GM19468 (cell line): ENCODE results near the gene TEKT2.

Experiments
- ATAC-seq: cut with Tn5 transposase; IDR thresholded peaks from one replicate; pipeline ENCODE4 v1.9.1; 2021; ENCODE audit warnings: mild to moderate bottlenecking, moderate library complexity, moderate number of reproducible peaks; ENCODE audit not compliant: unreplicated experiment; ENCODE audit errors: extremely low read depth

The TEKT2 gene, protein sequence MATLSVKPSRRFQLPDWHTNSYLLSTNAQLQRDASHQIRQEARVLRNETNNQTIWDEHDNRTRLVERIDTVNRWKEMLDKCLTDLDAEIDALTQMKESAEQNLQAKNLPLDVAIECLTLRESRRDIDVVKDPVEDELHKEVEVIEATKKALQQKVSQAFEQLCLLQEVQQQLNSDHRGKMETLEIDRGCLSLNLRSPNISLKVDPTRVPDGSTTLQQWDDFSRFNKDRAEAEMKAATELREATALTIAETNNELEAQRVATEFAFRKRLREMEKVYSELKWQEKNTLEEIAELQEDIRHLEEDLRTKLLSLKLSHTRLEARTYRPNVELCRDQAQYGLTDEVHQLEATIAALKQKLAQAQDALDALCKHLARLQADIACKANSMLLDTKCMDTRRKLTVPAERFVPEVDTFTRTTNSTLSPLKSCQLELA

DNA sequence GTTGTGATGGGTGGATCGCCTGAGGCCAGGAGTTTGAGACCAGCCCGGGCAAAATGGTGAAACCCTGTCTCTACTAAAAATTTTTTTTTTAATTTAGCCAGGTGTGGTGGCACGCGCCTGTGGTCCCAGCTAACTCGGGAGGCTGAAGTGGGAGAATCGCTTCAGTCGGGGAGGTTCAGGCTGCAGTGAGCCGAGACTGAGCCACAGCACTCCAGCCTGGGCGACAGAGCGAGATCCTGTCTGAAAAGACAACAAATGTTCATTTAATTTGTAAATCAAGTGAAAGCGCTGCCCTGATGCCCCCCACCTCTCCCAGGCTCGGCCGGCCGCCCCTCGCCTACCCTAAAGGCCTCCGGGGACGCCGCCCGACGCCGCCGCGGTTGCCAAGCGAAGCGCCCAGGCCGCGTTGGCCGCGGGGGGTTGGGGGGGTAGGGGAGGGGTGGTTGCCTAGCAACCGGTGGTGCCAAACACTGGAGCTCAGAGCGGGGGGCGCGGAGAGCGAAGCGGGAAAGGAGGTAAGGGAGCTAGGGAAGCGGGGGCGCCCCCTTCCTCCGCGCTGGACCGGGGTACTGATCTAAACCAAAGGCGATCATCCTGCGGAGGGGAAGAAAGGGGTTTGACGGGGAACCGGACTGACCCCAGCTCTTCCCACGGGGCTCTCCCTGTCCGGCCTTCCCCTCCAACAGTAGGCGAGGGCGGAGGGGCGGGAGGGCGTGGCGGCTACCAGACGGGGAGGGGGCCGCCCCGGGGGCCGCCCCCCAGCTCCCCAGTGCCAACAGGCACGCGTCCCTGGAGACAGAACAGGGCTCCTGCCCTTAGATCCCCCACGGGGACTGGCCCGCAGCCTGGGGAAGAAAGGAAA, at the start of gene TEKT2:
Gene TEKT2, plus strand, starts transcription at position 460 of the 862 bp plus-strand sequence. CDS start 828 bp downstream, outside the sequence.
- ATAC-seq: no peak

DNA sequence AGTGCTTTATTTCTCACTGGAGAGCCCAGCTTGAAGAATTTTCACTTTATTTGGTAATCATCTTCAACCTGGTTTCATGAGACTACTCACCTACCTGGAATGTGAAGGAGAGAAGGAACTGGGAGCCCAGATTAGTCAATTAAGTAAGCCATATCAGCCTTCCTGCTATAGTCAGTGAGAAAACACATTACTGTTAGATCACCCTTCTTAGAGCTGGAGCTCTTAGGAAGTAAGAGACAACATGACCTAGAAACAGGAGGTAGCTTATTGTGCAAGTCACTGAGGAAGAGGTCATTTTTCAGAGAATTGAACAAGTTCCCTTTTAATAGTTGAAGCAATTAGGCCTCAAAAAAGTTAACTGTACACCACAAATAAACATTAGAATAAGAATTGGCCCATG, 49.2 kb upstream of the TEKT2 start:
- ATAC-seq: no peak

DNA sequence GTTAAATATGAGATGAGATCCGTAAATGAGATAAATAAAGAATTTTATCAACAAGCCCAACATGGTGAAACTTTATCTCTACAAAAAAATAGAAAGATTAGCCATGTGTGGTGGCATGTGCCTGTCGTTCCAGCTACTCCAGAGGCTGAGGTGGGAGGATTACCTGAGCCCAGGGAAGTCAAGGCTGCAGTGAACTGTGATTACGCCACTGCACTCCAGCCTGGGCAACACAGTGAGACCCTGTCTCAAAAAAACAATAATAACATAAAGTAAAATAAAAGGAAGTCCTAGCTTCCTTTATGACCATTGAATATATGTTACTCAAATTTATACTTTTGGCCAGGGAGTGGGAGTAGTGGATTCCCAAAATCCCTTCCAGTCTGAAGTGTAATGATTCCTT, 48.7 kb upstream of the TEKT2 start:
- ATAC-seq: no peak

DNA sequence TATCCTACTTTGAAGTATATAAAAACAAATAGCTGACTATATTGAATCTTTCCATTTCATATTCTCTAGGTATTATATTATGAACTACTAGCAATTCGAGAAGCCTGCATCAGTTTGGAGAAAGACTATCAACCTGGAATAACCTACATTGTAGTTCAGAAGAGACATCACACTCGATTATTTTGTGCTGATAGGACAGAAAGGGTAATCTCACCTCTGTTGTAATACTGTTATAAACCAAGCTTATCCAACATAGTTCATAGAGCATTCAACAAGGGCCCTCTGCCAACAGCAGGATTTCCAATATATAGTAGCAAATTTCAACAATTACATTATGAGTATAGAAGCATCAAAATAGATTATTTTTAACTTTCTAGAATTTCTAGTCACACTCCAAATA, 43.7 kb upstream of the TEKT2 start:
- ATAC-seq: no peak

DNA sequence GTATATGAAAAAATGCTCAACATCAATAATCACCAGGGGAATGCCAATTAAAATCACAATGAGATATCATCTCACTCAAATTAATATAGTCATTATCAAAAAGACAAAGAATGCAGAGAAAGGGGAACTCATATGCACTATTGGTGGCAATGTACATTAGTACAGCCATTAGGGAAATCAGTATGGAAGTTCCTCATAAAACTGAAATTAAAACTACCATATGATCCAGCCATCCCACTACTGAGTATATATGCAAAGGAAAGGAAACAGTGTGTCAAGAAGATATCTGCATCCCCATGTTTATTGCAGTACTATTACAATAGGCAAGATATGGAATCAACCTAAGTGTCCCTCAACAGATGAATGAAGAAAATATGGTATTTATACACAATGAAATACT, 32.1 kb upstream of the TEKT2 start:
- ATAC-seq: no peak

DNA sequence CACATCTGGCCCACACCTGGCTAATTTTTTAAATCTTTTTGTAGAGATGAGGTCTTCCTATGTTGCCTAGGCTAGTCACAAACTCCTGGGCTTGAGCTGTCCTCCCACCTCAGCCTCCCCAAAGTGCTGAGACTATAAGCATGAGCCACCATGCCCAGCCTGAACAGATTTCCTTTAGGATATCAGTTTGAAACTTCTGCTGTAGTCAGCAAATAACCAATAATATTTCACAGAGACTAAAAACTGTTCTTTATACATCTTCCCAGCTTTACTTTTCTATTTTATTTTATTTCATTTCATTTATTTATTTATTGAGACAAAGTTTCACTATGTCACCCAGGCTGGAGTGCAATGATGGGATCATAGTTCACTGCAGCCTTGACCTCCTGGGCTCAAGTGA, 29.9 kb upstream of the TEKT2 start:
- no peak for ATAC-seq

DNA sequence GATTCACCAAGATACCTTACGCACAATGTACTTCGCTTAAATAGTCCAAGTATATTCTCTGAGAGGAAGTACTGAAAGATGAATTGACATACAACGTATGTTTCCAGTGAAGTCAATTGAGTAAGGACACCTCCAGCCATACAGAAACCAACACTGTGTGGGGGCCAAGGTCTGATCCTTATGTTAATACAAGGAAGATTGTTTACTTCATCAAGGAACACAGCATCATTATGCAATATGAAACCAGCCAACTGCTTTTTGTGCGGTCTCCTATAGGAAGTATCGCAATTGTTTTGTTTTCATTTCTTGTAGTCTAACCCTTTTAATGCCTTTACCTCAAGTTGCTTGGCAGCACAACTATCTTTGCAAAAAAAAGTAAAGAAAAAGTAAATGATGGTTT, 28.2 kb upstream of the TEKT2 start:
- no peak for ATAC-seq

DNA sequence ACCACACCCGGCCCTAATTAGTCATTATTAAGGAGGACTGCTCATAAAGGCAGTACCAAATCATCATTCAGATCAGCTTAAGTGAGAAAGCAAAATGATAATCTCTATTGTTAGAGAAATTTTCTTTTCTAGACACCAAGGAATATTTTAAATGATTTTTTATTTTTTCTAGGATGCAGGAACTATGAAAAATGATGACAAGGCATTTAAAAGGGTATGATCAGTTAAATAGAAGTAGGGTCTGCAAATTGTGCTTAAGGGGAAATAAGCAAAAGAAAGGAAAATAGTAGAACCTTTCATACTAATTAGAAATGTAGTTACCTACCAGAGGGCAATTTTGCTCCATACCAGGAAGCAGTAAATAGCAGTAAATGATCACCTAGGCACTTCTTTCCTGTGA, 21.6 kb upstream of the TEKT2 start:
- ATAC-seq: no peak

DNA sequence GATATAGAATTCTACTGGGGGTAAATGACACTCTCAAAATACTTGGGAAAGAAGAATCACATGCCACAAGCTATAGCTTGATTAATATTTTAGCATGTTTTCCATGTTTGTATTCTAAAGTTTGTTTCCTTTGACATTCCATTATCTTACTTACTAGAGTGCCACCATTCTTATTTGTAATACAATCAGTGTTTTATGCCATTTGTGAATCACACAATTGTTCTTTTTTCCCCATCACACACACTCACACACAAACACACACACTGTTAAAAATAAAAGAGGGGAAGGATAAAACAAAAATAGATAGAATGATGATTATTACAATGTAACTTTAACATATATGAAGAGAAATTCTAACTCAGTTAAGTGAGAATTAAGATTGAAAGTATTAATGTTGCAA, 16.0 kb upstream of the TEKT2 start:
- no peak for ATAC-seq

DNA sequence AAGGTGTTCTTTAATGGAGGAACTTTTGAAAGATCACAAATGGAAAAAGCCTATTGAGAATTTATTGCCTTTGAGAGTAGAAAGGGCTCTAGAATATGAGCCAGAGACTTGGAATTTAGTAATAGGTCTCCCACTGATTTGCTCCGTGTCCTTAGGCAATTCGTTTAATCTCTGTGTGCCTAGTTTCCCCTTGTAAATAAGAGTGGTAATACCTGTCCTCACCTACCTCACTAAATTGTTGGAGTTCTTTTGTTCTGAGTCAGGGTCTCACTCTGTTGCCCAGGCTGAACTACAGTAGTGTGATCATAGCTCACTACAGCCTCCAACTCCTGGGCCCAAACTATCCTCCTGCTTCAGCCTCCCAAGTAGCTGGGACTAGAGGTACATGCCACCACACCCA, 15.0 kb upstream of the TEKT2 start:
- ATAC-seq: no peak

DNA sequence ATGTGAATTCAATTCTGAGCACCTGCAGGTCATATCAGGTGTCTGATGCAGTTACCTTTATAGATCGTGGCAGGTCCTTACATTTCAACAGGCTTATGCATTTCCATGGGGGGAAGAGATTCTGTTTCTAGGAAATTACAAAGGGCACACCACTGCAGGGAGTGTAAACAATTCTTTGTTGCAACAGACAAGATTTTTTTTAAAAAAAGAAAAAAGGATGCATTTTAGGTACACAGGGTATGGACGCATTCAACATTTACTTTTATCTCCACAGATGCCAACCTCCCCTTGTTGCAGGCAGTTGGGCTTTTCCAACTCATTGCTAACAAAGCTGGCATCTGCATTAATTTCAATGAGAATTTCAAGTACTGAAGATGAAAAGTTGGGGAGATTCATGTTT, 13.5 kb upstream of the TEKT2 start:
- no peak for ATAC-seq

DNA sequence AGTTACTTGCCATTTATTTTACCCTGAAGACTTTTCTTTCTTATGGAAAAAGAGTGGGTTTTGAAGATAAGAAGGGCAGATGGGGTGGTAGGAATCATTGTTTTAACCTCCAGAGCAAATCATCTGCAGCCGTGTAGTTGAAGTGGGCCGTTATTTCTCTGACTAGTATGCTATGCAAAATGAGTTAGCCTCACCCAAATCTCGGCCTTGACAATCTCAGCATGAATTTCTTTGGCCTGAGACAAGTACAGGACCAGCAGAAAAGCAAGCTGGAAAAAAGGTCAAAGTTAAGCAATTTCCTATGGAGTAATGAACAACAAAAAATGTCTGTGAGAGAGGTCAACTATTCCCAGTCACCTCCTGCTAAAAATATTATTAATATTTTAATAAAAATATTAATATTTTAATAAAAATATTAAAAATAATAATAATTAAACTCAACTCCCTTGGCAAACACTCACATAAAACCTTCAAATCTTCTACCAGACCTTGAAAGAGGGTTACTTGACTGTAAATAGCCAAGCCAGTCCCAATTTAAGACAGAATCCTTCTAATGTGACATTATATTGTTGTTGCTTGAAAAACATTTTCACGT, 6.8 kb upstream of the TEKT2 start:
- no peak for ATAC-seq

DNA sequence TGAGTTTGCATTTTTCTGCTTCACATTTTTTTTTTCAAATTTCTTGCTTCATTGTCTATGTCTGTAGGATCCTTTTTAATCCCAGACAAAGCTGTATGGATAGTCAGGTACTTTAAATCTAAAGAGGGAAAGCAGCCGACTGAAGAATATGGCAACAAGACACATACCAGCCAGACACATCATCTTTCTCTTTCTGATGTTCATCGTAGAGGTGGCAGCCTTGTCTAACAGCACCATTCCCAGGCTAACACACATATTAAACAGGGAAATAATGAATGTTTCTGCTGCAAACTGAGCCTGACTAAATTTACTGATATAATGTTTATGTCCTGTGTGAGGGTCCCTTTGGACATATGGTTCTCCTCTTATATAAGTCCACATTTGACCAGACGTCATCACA, 3.7 kb upstream of the TEKT2 start:
- no peak for ATAC-seq

DNA sequence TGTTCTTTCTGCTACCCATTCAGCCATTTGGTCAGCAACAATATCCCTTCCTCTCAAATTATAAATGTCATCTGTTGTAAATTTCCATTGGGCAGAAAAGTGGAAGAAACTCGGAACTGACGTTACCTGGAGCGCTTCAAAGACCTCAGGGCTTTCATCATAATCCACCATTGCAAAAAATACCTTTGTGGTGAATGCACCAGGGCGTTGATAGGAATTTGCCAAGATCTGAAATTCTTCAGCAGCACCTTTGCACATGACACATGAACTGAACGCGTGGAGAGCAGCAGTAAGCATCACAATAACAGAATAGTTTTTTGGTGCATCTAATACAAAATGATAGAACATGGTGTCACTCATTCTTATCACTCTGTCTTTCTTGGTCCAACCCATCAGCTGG, 3.1 kb upstream of the TEKT2 start:
- no peak for ATAC-seq

DNA sequence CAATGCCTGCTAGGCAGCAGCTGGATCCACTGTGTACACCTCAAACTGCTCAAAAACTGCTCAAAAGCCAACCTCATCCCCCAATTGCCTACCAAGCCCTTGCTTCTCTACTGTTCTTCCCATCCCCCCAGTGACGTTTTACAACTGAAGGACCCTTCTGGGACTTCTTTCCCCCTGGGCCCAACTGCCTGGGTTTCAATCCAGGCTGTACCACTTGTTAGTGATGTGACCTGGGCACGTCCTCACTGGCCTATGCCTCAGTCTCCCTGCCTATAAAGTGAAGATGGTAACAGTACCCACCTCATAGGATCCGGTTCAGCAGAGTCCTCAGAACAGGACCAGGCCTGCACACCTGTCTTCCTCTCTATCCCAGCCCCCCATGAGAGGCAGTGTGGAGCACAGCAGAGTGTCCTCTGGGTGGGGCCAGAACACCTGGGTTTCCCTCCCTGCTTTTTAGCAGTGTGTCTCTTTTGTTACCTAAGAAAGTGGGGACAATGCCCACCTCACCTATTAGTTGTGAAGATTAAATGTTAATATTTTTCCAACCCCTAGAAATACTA, 1.9 kb upstream of the TEKT2 start:
- ATAC-seq: no peak

DNA sequence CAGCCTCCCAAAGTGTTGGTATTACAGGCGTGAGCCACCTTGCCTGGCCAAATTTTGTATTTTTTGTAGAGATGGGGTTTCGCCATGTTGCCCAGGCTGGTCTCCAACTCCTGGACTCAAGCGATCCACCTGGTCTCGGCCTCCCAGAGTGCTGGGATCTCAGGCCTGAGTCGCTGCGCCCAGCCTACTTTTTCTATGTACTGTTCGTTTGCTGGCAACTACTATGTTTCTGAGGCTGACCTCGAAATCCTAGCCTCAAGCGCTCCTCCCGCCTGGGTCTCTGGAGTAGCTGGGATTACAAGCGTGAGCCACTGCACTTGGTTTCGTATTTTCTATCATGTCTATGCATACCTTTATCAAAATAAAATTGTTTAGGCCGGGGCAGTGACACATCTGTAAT, 675 bp upstream of the TEKT2 start:
- ATAC-seq: no peak

DNA sequence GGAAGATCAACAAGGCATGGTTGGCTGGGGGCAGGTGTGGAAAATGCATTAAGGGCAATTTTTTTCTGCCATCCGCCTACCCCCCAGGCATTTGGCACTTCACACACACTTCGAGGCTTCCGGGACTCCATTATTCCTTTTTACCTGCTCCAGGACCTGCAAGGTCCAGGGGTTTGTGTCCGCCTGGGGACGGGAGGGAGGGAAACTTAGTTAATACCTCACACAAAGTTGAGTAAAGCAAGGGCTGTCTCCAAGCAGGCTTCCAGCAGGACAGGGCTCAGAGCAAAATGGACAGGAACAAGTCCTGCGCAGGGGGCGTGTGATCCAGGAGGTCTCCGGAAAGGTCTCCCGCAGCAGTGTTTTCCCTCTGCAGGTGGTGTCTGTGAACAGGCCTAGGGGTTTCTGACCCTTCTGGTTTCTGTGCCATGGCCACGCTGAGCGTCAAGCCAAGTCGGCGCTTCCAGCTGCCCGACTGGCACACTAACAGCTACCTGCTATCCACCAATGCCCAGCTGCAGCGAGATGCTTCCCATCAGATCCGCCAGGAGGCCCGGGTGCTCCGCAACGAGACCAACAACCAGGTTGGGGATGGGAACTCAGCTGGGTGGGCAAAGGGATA, 712 bp downstream of the TEKT2 start:
- no peak for ATAC-seq

DNA sequence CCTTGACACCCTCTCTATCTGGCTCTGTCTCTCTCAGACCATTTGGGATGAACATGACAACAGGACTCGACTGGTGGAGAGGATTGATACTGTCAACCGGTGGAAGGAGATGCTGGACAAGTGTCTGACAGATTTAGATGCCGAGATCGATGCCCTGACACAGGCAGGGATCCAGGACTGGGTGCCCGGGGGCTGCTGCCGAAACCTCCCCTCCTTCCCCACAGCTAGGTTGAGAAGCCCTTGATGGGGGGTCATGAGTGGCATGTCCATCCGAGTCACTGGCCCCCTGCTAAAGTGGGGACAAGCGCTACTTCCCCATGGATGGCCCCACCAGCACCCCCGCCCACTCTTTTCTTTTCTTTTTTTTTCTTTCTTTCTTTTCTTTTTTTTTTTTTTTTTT, 1.2 kb downstream of the TEKT2 start:
- no peak for ATAC-seq

DNA sequence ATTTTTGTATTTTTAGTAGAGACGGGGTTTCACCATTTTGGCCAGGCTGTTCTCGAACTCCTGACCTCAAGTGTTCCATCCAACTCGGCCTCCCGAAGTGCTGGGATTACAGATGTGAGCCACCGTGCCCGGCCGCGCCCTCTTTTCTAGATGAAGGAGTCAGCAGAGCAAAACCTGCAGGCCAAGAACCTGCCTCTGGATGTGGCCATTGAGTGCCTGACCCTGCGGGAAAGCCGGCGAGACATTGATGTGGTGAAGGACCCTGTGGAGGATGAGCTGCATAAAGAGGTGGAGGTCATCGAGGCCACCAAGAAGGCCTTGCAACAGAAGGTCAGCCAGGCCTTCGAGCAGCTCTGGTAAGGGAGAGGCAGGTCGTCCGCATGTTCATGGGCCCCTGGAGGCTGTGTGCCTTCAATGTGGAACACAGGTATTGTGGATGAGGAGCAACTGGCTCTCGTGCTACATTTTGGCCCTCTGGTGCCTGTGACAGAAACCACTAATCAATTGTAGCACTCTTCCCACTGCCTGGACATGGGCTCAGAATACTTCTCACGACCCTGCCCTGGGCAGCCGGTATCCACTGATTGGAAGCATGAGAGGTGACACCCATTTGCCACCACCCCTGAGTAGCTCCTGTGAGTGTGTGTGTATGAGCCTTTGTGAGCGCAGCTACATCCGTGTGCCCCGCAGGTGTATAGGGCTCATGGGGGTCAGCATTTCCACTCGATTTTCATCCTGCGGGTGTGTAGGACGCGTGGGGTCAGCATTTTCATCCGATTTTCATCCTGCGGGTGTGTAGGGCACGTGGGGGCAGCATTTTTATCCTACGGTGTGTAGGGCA, 2.0 kb downstream of the TEKT2 start:
- ATAC-seq: no peak
